ENCODE data around the gene VPS13D.

Gene VPS13D

GRCh38 chr1:12416744-12417143 lies 186.9 kb downstream of the VPS13D start:
- Histone ChIP-seq H3K9me3 (ENCODE audit: control insufficient read depth, insufficient read depth, low read length) (no peaks in the 10 kb centered on the region), H3K4me1 (ENCODE audit: insufficient read depth, low read length) (no peaks in the 10 kb centered on the region), H3K36me3 (ENCODE audit: insufficient read depth, low read length) (no peaks in the 10 kb centered on the region; the same call in 1 of the 2 replicates)

GRCh38 chr1:12417389-12417788 lies 187.6 kb downstream of the VPS13D start:
- H3K36me3 ChIP-seq (ENCODE audit: insufficient read depth, low read length) = no peaks in the 10 kb centered on the region
- no peak overlapping the region for H3K9ac ChIP-seq (ENCODE audit: low read depth, low read length)
- H3K4me1 ChIP-seq (ENCODE audit: insufficient read depth, low read length) = no peaks in the 10 kb centered on the region
- no peaks in the 10 kb centered on the region for H3K9me3 ChIP-seq (ENCODE audit: control insufficient read depth, insufficient read depth, low read length)

More at GRCh38 chr1:12416744-12417143, 186.9 kb downstream of the VPS13D start:
- no peak overlapping the region for H3K9ac ChIP-seq (ENCODE audit: low read depth, low read length)

- no peaks in the 10 kb centered on the region for H3K9me3 ChIP-seq (ENCODE audit: control insufficient read depth, insufficient read depth, low read length)
- no peaks in the 10 kb centered on the region for H3K36me3 ChIP-seq (ENCODE audit: insufficient read depth, low read length)
- no peaks in the 10 kb centered on the region for H3K4me1 ChIP-seq (ENCODE audit: insufficient read depth, low read length)
- H3K9ac ChIP-seq (ENCODE audit: low read depth, low read length) = no peak overlapping the region
Measured at GRCh38 chr1:12420171-12420570, 190.3 kb downstream of the VPS13D start.

- no peaks in the 10 kb centered on the region for H3K36me3 ChIP-seq (ENCODE audit: insufficient read depth, low read length)
- H3K4me1 ChIP-seq (ENCODE audit: insufficient read depth, low read length) = peaks cover 6% of the 10 kb centered on the region; the same call in 1 of the 2 replicates
- H3K9me3 ChIP-seq (ENCODE audit: control insufficient read depth, insufficient read depth, low read length) = no peaks in the 10 kb centered on the region
- no peak overlapping the region for H3K9ac ChIP-seq (ENCODE audit: low read depth, low read length)
Measured at GRCh38 chr1:12422488-12422887, 192.7 kb downstream of the VPS13D start.

GRCh38 chr1:12424087-12424529 lies 194.3 kb downstream of the VPS13D start:
- H3K4me1 ChIP-seq (ENCODE audit: insufficient read depth, low read length) = peaks cover 6% of the 10 kb centered on the region; the same call in 1 of the 2 replicates
- no peaks in the 10 kb centered on the region for H3K9me3 ChIP-seq (ENCODE audit: control insufficient read depth, insufficient read depth, low read length)
- H3K36me3 ChIP-seq (ENCODE audit: insufficient read depth, low read length) = no peaks in the 10 kb centered on the region
- no peak overlapping the region for H3K9ac ChIP-seq (ENCODE audit: low read depth, low read length)

- H3K9ac ChIP-seq (ENCODE audit: low read depth, low read length) = no peak overlapping the region
- H3K4me1 ChIP-seq (ENCODE audit: insufficient read depth, low read length) = peaks cover 6% of the 10 kb centered on the region; the same call in 1 of the 2 replicates
- no peaks in the 10 kb centered on the region for H3K9me3 ChIP-seq (ENCODE audit: control insufficient read depth, insufficient read depth, low read length)
- H3K36me3 ChIP-seq (ENCODE audit: insufficient read depth, low read length) = no peaks in the 10 kb centered on the region
Measured at GRCh38 chr1:12424793-12425192, 195.0 kb downstream of the VPS13D start.

GRCh38 chr1:12426030-12426429 lies 196.2 kb downstream of the VPS13D start:
- Histone ChIP-seq H3K9me3 (ENCODE audit: control insufficient read depth, insufficient read depth, low read length) (no peaks in the 10 kb centered on the region), H3K4me1 (ENCODE audit: insufficient read depth, low read length) (peaks cover 6% of the 10 kb centered on the region; the same call in 1 of the 2 replicates), H3K9ac (ENCODE audit: low read depth, low read length) (no peak overlapping the region), H3K36me3 (ENCODE audit: insufficient read depth, low read length) (no peaks in the 10 kb centered on the region)

- H3K36me3 ChIP-seq (ENCODE audit: insufficient read depth, low read length) = no peaks in the 10 kb centered on the region
- H3K9ac ChIP-seq (ENCODE audit: low read depth, low read length) = no peak overlapping the region
Measured at GRCh38 chr1:12428334-12428733, 198.5 kb downstream of the VPS13D start.

GRCh38 chr1:12430525-12430924 lies 200.7 kb downstream of the VPS13D start:
- Histone ChIP-seq H3K9me3 (ENCODE audit: control insufficient read depth, insufficient read depth, low read length) (no peaks in the 10 kb centered on the region), H3K36me3 (ENCODE audit: insufficient read depth, low read length) (no peaks in the 10 kb centered on the region), H3K4me1 (ENCODE audit: insufficient read depth, low read length) (peaks cover 11% of the 10 kb centered on the region), H3K9ac (ENCODE audit: low read depth, low read length) (no peak overlapping the region)

More at GRCh38 chr1:12428334-12428733, 198.5 kb downstream of the VPS13D start:
- no peaks in the 10 kb centered on the region for H3K9me3 ChIP-seq (ENCODE audit: control insufficient read depth, insufficient read depth, low read length)
- peaks cover 6% of the 10 kb centered on the region for H3K4me1 ChIP-seq (ENCODE audit: insufficient read depth, low read length)

GRCh38 chr1:12432897-12433296 lies 203.1 kb downstream of the VPS13D start:
- Histone ChIP-seq H3K9ac (ENCODE audit: low read depth, low read length) (no peak overlapping the region), H3K4me1 (ENCODE audit: insufficient read depth, low read length) (peaks cover 11% of the 10 kb centered on the region; the same call in 1 of the 2 replicates), H3K9me3 (ENCODE audit: control insufficient read depth, insufficient read depth, low read length) (no peaks in the 10 kb centered on the region; the same call in 1 of the 2 replicates), H3K36me3 (ENCODE audit: insufficient read depth, low read length) (no peaks in the 10 kb centered on the region)

- Histone ChIP-seq H3K9me3 (ENCODE audit: control insufficient read depth, insufficient read depth, low read length) (no peaks in the 10 kb centered on the region; the same call in 1 of the 2 replicates), H3K9ac (ENCODE audit: low read depth, low read length) (no peak overlapping the region), H3K4me1 (ENCODE audit: insufficient read depth, low read length) (peaks cover 11% of the 10 kb centered on the region; the same call in 1 of the 2 replicates), H3K36me3 (ENCODE audit: insufficient read depth, low read length) (no peaks in the 10 kb centered on the region)
Measured at GRCh38 chr1:12433323-12434053, 203.7 kb downstream of the VPS13D start.

GRCh38 chr1:12434174-12434573 lies 204.3 kb downstream of the VPS13D start:
- H3K4me1 ChIP-seq (ENCODE audit: insufficient read depth, low read length) = peaks cover 11% of the 10 kb centered on the region; the same call in 1 of the 2 replicates
- H3K9ac ChIP-seq (ENCODE audit: low read depth, low read length) = no peak overlapping the region
- no peaks in the 10 kb centered on the region for H3K36me3 ChIP-seq (ENCODE audit: insufficient read depth, low read length)
- H3K9me3 ChIP-seq (ENCODE audit: control insufficient read depth, insufficient read depth, low read length) = no peaks in the 10 kb centered on the region; the same call in 1 of the 2 replicates

- H3K9ac ChIP-seq (ENCODE audit: low read depth, low read length) = no peak overlapping the region
- no peaks in the 10 kb centered on the region; the same call in 1 of the 2 replicates for H3K9me3 ChIP-seq (ENCODE audit: control insufficient read depth, insufficient read depth, low read length)
- peaks cover 11% of the 10 kb centered on the region; the same call in 1 of the 2 replicates for H3K4me1 ChIP-seq (ENCODE audit: insufficient read depth, low read length)
- H3K36me3 ChIP-seq (ENCODE audit: insufficient read depth, low read length) = no peaks in the 10 kb centered on the region
Measured at GRCh38 chr1:12434686-12435085, 204.9 kb downstream of the VPS13D start.

- no peak overlapping the region for H3K9ac ChIP-seq (ENCODE audit: low read depth, low read length)
- H3K9me3 ChIP-seq (ENCODE audit: control insufficient read depth, insufficient read depth, low read length) = no peaks in the 10 kb centered on the region; the same call in 1 of the 2 replicates
- H3K36me3 ChIP-seq (ENCODE audit: insufficient read depth, low read length) = no peaks in the 10 kb centered on the region
- peaks cover 11% of the 10 kb centered on the region; the same call in 1 of the 2 replicates for H3K4me1 ChIP-seq (ENCODE audit: insufficient read depth, low read length)
Measured at GRCh38 chr1:12435639-12436344, 206.0 kb downstream of the VPS13D start.
